Thyroid gland (tissue), 4 donors: Measurements from ENCODE around the gene RFX8.

Experiments used
- CTCF ChIP-seq, 6 experiments: fragments of 200-600 bp in 3 of 6; fragments of 450-650 bp in 3 of 6; sonication (generic) in 3 of 6; IDR thresholded peaks; one replicate each; pipeline ENCODE4 v1.5.1; 2016 to 2019; ENCODE audit warnings: antibody characterized with exemption in 6 of 6, mild to moderate bottlenecking in 2 of 6, inconsistent platforms in 1 of 6, moderate library complexity in 1 of 6
- POLR2A ChIP-seq, 2 donors: fragments of 450-650 bp; IDR thresholded peaks; one replicate each; pipeline ENCODE4 v1.6.1; 2017; ENCODE audit warnings: antibody characterized with exemption in 2 of 2, mild to moderate bottlenecking in 2 of 2, moderate library complexity in 1 of 2

GRCh38 chr2:101367508-101367907, 107.4 kb downstream of the RFX8 start:
- TF ChIP-seq CTCF (IDR thresholded peaks at IDR 0.05) = no peak
- no peak for TF ChIP-seq POLR2A (IDR thresholded peaks at IDR 0.05)
